AG09319 (cell line): Measurements from ENCODE around the gene NEK8.
"Not testable (repeated sequence)": the region's sequence is repeated elsewhere in the genome, so short reads cannot be mapped to it uniquely, and the experiment has no call there.

ENCODE experiments used
- DNase-seq: peaks from one replicate; pipeline ENCODE4 v3.0.0-alpha.2; 2010; ENCODE audit warnings: low read depth; ENCODE audit errors: extremely low read depth
- TF ChIP-seq, protein P1 (sequence below): IDR thresholded peaks from 2 replicates; pipeline ENCODE4 v1.5.1; 2011; ENCODE audit warnings: low read depth, mild to moderate bottlenecking, inconsistent platforms, low read length, moderate library complexity

NEK8 gene

DNA sequence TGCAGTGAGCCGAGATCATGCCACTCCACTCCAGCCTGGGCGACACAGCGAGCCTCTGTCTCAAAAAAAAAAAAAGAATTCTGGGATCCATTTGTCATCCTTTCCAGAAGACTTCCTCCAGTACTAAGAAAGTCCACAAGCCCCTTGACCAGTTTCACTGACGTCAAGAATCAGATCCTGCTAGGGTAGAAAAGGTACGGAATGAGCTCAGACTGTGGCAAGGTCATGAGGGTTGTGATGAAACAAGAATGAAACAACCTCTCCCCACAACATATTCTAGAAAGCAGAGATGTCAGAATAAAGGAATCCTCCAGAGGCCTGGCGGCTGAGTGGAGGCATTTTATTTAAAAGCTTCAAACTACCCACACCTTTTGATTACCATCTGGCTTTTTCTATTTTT is 45.1 kb downstream of the NEK8 start:
- no peak for DNase-seq
- TF ChIP-seq, protein P1, sequence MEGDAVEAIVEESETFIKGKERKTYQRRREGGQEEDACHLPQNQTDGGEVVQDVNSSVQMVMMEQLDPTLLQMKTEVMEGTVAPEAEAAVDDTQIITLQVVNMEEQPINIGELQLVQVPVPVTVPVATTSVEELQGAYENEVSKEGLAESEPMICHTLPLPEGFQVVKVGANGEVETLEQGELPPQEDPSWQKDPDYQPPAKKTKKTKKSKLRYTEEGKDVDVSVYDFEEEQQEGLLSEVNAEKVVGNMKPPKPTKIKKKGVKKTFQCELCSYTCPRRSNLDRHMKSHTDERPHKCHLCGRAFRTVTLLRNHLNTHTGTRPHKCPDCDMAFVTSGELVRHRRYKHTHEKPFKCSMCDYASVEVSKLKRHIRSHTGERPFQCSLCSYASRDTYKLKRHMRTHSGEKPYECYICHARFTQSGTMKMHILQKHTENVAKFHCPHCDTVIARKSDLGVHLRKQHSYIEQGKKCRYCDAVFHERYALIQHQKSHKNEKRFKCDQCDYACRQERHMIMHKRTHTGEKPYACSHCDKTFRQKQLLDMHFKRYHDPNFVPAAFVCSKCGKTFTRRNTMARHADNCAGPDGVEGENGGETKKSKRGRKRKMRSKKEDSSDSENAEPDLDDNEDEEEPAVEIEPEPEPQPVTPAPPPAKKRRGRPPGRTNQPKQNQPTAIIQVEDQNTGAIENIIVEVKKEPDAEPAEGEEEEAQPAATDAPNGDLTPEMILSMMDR = no peak

DNA sequence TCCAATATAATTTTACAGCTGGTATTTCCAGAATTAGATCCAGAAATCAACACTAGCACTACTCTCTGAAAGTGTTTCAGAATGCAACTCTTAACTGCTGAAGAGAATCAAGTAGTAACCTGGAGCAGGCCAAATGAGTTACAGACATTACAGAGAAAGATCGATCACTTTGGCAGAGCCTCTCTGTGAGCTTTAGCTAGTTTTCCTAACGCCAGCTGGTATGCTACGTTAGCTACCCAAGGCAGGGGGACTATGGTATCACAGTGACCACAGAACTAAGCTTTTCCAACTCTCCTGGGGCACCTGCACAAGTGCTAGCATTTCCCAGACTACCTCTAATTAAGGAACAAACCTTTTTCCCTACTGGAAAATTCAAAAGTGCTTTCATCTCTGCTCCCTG is 45.6 kb downstream of the NEK8 start:
- TF ChIP-seq, protein P1 = no peak
- DNase-seq = no peak

DNA sequence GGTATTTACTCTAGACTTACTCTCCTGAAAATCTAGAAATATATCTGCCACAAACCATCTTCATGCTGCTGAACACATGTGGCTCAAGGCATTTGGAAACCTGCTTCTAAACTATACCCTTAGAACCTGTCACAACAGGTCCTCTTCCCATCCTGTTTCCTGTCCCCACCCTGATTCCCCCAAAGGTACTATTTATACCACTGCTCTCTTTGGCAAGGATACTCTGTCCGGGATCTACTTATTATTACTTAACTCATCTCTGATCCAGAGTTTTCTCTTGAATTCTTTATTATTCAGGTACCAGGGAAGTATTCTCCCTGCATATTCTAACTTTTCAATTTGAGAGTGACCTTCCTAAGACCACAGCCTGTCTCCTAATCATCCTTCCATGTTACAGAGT is 48.6 kb downstream of the NEK8 start:
- DNase-seq = no peak
- TF ChIP-seq, protein P1 = no peak

DNA sequence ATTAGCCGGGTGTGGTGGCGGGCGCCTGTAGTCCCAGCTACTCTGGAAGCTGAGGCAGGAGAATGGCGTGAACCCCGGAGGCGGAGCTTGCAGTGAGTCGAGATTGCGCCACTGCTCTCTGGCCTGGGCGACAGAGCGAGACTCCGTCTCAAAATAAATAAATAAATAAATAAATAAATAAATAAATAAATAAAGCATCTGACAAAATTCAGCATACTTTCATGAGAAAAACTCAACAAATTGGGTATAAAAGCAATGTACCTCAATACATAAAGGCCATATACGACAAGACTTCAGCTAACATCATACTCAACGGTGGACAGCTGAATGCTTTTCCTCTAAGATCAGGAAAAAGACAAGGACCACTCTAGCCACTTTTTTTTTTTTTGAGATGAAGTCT is 51.0 kb downstream of the NEK8 start:
- DNase-seq = not testable (repeated sequence)

DNA sequence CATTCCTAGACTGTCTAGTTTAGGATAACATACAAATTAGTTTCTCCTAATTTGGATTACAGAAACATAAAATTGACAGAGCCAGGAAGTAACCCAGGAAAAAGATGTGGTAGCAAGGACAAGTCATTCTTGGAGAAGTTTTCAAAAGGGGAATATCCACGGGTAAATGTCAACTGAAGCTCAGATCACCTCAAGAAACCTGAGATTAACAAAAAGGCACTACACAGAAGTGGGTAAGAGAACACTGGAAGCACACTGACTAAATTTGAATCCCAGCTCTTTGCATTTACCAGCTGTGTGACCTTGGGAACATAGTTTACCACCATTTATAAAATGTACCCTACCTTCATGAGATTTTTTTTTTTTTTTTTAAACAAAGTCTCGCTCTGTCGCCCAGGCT is 54.6 kb downstream of the NEK8 start:
- no peak for DNase-seq
- TF ChIP-seq, protein P1 = no peak

DNA sequence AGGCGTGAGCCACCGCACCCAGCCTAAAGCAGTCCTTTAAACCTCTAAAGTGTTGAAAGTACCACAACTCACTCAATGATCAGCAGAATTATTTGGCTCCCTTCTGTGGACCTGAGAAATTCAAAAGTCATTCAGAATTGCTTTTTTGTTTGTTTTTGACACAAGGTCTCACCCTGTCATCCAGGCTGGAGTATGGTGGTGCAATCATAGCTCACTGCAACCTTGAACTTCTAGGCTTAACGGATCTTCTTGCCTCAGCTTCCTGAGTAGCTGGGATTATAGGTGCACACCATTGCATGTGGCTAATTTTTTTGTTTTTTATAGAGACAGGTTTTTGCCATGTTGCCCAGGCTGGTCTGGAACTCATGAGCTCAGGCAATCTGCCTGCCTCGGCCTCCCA is 59.5 kb downstream of the NEK8 start:
- DNase-seq = no peak
- TF ChIP-seq, protein P1 = no peak
